Lower leg skin (tissue), 4 donors: ENCODE results near the gene STARD7. TPM values are rescaled to one million over a fixed set of nuclear protein-coding genes. Genes with fewer than 3 reads are reported as not detected.

ENCODE experiments used
- DNase-seq, 2 donors: peaks; one replicate each; pipeline ENCODE4 v3.0.0-alpha.2; 2019; ENCODE audit warnings: low spot score in 2 of 2
- H3K4me3 ChIP-seq: fragments of 200-600 bp; sonication (generic); 2 replicates; pipeline ENCODE4 v1.5.1; 2017; ENCODE audit warnings: mild to moderate bottlenecking, low read depth; ENCODE audit not compliant: poor library complexity, severe bottlenecking
- POLR2A ChIP-seq, 2 donors: fragments of 450-650 bp; IDR thresholded peaks; one replicate each; pipeline ENCODE4 v1.6.1; 2016 to 2017; ENCODE audit warnings: antibody characterized with exemption in 2 of 2, mild to moderate bottlenecking in 1 of 2, moderate library complexity in 1 of 2
- WGBS, 2 donors: methylation state at CpG; one replicate each; pipeline ENCODE4 v1.1.5; 2018; 5-methylcytosine and 5-hydroxymethylcytosine counted together
- intact Hi-C: fragments of 100-400 bp; cut with DNase I; formaldehyde crosslinking; loops from one replicate; pipeline ENCODE4 v1.15.0; 2023; ENCODE audit warnings: low total_unique reads
- total RNA-seq, 4 donors: library from RNA; depleted of rRNA; stranded (reverse); fragments of >200 nt; gene quantifications; one replicate each; pipeline ENCODE4 v1.1.0, GENCODE V29; 2016
- TF ChIP-seq, protein P1 (sequence below), 3 donors: fragments of 450-650 bp; IDR thresholded peaks; one replicate each; pipeline ENCODE4 v1.5.1; 2016; ENCODE audit warnings: antibody characterized with exemption in 3 of 3, mild to moderate bottlenecking in 3 of 3, moderate library complexity in 2 of 3

The STARD7 gene
- total RNA-seq, 4 donors from 2014 or later, result 52.5 to 101 (median 77.2) TPM

- no peak for DNase-seq
- TF ChIP-seq POLR2A (IDR thresholded peaks at IDR 0.05), result no peak
- TF ChIP-seq, protein P1, sequence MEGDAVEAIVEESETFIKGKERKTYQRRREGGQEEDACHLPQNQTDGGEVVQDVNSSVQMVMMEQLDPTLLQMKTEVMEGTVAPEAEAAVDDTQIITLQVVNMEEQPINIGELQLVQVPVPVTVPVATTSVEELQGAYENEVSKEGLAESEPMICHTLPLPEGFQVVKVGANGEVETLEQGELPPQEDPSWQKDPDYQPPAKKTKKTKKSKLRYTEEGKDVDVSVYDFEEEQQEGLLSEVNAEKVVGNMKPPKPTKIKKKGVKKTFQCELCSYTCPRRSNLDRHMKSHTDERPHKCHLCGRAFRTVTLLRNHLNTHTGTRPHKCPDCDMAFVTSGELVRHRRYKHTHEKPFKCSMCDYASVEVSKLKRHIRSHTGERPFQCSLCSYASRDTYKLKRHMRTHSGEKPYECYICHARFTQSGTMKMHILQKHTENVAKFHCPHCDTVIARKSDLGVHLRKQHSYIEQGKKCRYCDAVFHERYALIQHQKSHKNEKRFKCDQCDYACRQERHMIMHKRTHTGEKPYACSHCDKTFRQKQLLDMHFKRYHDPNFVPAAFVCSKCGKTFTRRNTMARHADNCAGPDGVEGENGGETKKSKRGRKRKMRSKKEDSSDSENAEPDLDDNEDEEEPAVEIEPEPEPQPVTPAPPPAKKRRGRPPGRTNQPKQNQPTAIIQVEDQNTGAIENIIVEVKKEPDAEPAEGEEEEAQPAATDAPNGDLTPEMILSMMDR (IDR thresholded peaks at IDR 0.05), result no peak
- no peak overlapping the region for H3K4me3 ChIP-seq
- intact Hi-C loops, result no loop called here
- WGBS, 2 donors, result 75 to 82% methylated on average over 13 of the region's 13 CpGs
These were observed 56.1 kb downstream of the STARD7 start for GRCh38 chr2:96152304-96153161.

- intact Hi-C loops, result no loop called here
- DNase-seq, result no peak
- no peak for TF ChIP-seq POLR2A (IDR thresholded peaks at IDR 0.05)
- TF ChIP-seq, protein P1 (IDR thresholded peaks at IDR 0.05), result no peak
- WGBS, 2 donors, result 87 to 92% methylated on average over 9 of the region's 9 CpGs
- H3K4me3 ChIP-seq, result no peak overlapping the region
These were observed 56.9 kb downstream of the STARD7 start for GRCh38 chr2:96151595-96152303.

GRCh38 chr2:96150791-96151594 is 57.6 kb downstream of the STARD7 start:
- TF ChIP-seq, protein P1 (IDR thresholded peaks at IDR 0.05), result no peak
- TF ChIP-seq POLR2A (IDR thresholded peaks at IDR 0.05), result no peak
- no peak for DNase-seq
- 89 to 91% methylated on average over 14 of the region's 14 CpGs for WGBS, 2 donors
- H3K4me3 ChIP-seq, result no peak overlapping the region
- intact Hi-C loops, result no loop called here

GRCh38 chr2:96150007-96150640 is 58.5 kb downstream of the STARD7 start:
- no peak for DNase-seq
- TF ChIP-seq POLR2A (IDR thresholded peaks at IDR 0.05), result no peak
- TF ChIP-seq, protein P1 (IDR thresholded peaks at IDR 0.05), result no peak
- WGBS, 2 donors, result 84 to 86% methylated on average over 5 to 6 of the region's 6 CpGs
- H3K4me3 ChIP-seq, result no peak overlapping the region
- intact Hi-C loops, result no loop called here
